ENCODE data around the gene MYO1G. TPM values are rescaled to one million over a fixed set of nuclear protein-coding genes. Genes with fewer than 3 reads are reported as not detected.
A peak's percentile ranks its signal among the peaks of the same experiment; 100 is the strongest.

The MYO1G gene
- total RNA-seq, 6 experiments from 2014 or later: 0.92 to 4.5 (median 2.0) TPM

DNA sequence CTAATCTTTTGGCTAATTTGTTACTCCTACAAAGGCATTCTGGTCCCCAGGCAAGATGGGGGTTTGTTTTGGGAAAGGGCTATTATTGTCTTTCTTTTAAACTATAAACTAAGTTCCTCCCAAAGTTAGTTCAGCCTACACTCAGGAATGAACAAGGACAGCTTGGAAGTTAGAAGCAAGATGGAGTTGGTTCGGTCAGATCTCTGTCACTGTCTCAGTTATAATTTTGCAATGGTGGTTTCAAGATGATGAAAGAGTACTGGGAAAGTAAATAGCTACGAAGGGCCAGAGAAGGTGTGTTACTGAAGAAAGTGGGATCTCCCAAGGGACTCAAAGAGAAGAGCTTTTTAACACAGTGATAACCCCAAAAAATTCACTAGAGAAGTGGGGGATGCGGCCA, 10.3 kb upstream of the MYO1G start:
- TF ChIP-seq, protein P1, sequence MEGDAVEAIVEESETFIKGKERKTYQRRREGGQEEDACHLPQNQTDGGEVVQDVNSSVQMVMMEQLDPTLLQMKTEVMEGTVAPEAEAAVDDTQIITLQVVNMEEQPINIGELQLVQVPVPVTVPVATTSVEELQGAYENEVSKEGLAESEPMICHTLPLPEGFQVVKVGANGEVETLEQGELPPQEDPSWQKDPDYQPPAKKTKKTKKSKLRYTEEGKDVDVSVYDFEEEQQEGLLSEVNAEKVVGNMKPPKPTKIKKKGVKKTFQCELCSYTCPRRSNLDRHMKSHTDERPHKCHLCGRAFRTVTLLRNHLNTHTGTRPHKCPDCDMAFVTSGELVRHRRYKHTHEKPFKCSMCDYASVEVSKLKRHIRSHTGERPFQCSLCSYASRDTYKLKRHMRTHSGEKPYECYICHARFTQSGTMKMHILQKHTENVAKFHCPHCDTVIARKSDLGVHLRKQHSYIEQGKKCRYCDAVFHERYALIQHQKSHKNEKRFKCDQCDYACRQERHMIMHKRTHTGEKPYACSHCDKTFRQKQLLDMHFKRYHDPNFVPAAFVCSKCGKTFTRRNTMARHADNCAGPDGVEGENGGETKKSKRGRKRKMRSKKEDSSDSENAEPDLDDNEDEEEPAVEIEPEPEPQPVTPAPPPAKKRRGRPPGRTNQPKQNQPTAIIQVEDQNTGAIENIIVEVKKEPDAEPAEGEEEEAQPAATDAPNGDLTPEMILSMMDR (IDR thresholded peaks at IDR 0.05): no peak
- no peak for TF ChIP-seq POLR2A (IDR thresholded peaks at IDR 0.05)
- WGBS (ENCODE audit: insufficient coverage, low coverage, low lambda C conversion rate, missing lambda C conversion rate): 80% methylated on average over 3 of the region's 3 CpGs
- H3K27ac ChIP-seq: no peak overlapping the region
- ATAC-seq (no peak), DNase-seq (no peak)
- H3K36me3 ChIP-seq: no peaks in the 10 kb centered on the region
- no peaks in the 10 kb centered on the region for H3K9me3 ChIP-seq
- H3K4me3 ChIP-seq: no peak overlapping the region
- intact Hi-C loops (cut with DNase I): no loop called here
- H3K27me3 ChIP-seq: no peaks in the 10 kb centered on the region
- peaks cover 0 to 7% (median 0%) of the 10 kb centered on the region in 4 donors for H3K4me1 ChIP-seq

DNA sequence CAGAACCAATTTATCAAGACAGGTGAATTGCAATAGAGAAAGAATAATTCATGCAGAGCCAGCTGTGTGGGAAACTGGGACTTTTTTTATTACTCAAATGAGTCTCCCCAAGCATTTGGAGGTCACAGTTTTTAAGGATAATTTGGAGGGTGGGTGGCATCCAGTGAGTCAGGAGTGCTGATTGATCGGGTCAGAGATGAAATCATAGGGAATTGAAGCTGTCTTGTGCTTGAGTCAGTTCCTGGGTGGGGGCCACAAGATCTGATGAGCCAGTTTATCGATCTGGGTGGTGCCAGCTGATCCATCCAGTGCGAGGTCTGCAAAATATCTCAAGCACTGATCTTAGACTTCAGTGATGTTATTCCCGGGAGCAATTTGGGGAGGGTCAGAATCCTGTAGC, 9.9 kb upstream of the MYO1G start:
- ATAC-seq (no peak), DNase-seq (no peak)
- Histone ChIP-seq H3K27ac (no peak overlapping the region), H3K9me3 (no peaks in the 10 kb centered on the region), H3K27me3 (no peaks in the 10 kb centered on the region), H3K4me3 (no peak overlapping the region), H3K4me1 (peaks cover 0 to 7% (median 0%) of the 10 kb centered on the region in 4 donors), H3K36me3 (peaks cover 0 to 4% (median 0%) of the 10 kb centered on the region in 4 donors)
- intact Hi-C loops (cut with DNase I): no loop called here
- TF ChIP-seq, protein P1 (IDR thresholded peaks at IDR 0.05): no peak
- no peak for TF ChIP-seq POLR2A (IDR thresholded peaks at IDR 0.05)
- WGBS (ENCODE audit: insufficient coverage, low coverage, low lambda C conversion rate, missing lambda C conversion rate): 91% methylated on average over 2 of the region's 4 CpGs

DNA sequence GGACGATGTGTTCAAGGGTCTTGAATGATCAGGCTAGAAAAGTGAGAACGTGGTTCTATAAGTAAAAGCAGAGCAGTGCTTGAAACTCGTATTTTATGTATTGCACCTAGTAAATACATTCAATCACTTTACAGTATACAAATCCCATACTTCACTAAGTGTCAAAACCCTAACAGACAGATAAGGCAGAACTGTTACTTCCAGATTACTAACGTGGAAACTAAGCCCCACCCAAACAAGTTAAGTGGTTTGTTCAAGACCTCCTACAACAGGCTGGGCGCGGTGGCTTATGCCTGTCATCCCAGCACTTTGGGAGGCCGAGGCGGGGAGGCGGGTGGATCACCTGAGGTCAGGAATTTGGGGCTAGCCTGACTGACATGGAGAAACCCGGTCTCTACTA, 9.2 kb upstream of the MYO1G start:
- ATAC-seq (no peak), DNase-seq (no peak)
- Histone ChIP-seq H3K4me1 (peaks cover 0 to 7% (median 0%) of the 10 kb centered on the region in 4 donors), H3K36me3 (peaks cover 0 to 11% (median 1%) of the 10 kb centered on the region in 4 donors), H3K4me3 (no peak overlapping the region), H3K9me3 (no peaks in the 10 kb centered on the region), H3K27ac (no peak overlapping the region), H3K27me3 (no peaks in the 10 kb centered on the region)
- no peak for TF ChIP-seq POLR2A (IDR thresholded peaks at IDR 0.05)
- TF ChIP-seq, protein P1 (IDR thresholded peaks at IDR 0.05): no peak
- intact Hi-C loops (cut with DNase I): no loop called here
- 76% methylated on average over 6 of the region's 10 CpGs for WGBS (ENCODE audit: insufficient coverage, low coverage, low lambda C conversion rate, missing lambda C conversion rate)

DNA sequence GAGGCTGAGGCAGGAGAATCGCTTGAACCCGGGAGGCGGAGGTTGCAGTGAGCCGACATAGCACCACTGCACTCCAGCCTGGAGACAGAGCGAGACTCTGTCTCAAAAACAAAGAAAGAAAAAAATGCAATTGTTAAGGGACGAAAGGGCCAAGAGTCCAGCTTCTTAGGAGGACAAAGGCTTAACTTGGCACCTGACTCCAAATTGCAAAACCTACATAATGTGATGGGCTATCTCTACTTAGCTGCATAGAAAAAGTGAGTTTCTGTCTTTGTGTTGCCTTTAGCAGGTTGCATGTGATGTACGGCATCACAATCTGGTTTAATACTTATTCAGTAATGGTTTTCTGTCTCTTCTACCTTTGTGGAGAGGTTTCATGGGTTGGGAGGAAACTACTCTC, 8.6 kb upstream of the MYO1G start:
- DNase-seq (no peak), ATAC-seq (no peak)
- 84% methylated on average over 7 of the region's 7 CpGs for WGBS (ENCODE audit: insufficient coverage, low coverage, low lambda C conversion rate, missing lambda C conversion rate)
- Histone ChIP-seq H3K27ac (no peak overlapping the region), H3K9me3 (no peaks in the 10 kb centered on the region), H3K4me3 (peak overlapping the region; percentile 29 to 60 (median 54)), H3K27me3 (no peaks in the 10 kb centered on the region), H3K36me3 (peaks cover 0 to 16% (median 1%) of the 10 kb centered on the region in 4 donors), H3K4me1 (peaks cover 0 to 7% (median 0%) of the 10 kb centered on the region in 4 donors)
- intact Hi-C loops (cut with DNase I): no loop called here
- no peak for TF ChIP-seq POLR2A (IDR thresholded peaks at IDR 0.05)
- TF ChIP-seq, protein P1 (IDR thresholded peaks at IDR 0.05): no peak

Measured in right lobe of liver (tissue), 6 donors.